Fibroblast of upper back skin (primary cell): ENCODE results near the gene NPPA.
"Not testable (repeated sequence)": the region's sequence is repeated elsewhere in the genome, so short reads cannot be mapped to it uniquely, and the experiment has no call there.

ENCODE experiments used
- DNase-seq: peaks from one replicate; pipeline ENCODE4 v3.0.0-alpha.2; 2013

NPPA gene

GRCh38 chr1:11847667-11848372, at the start of gene NPPA:
NPPA (minus strand) TSS chr1:11847783; CDS start chr1:11847684, 99 bp downstream.
- DNase-seq, result peak; percentile 20

- not testable (repeated sequence) for DNase-seq
Measured at GRCh38 chr1:11894501-11894900, 46.9 kb upstream of the NPPA start.

GRCh38 chr1:11893907-11894251, 46.3 kb upstream of the NPPA start:
- peak; percentile 20 for DNase-seq

- no peak for DNase-seq
Measured at GRCh38 chr1:11891433-11892186, 44.0 kb upstream of the NPPA start.

GRCh38 chr1:11888877-11889208, 41.3 kb upstream of the NPPA start:
- no peak for DNase-seq

GRCh38 chr1:11888206-11888876, 40.8 kb upstream of the NPPA start:
- DNase-seq, result no peak

- DNase-seq, result no peak
Measured at GRCh38 chr1:11887666-11888007, 40.1 kb upstream of the NPPA start.

- no peak for DNase-seq
Measured at GRCh38 chr1:11886986-11887665, 39.5 kb upstream of the NPPA start.

- DNase-seq, result no peak
Measured at GRCh38 chr1:11885916-11886315, 38.3 kb upstream of the NPPA start.

GRCh38 chr1:11882814-11883538, 35.4 kb upstream of the NPPA start:
- no peak for DNase-seq

GRCh38 chr1:11881749-11882441, 34.3 kb upstream of the NPPA start:
- DNase-seq, result no peak

GRCh38 chr1:11880911-11881748, 33.5 kb upstream of the NPPA start:
- no peak for DNase-seq

GRCh38 chr1:11880181-11880575, 32.6 kb upstream of the NPPA start:
- no peak for DNase-seq

GRCh38 chr1:11879311-11880180, 32.0 kb upstream of the NPPA start:
- DNase-seq, result no peak

- no peak for DNase-seq
Measured at GRCh38 chr1:11878891-11879190, 31.3 kb upstream of the NPPA start.

- DNase-seq, result no peak
Measured at GRCh38 chr1:11878081-11878890, 30.7 kb upstream of the NPPA start.

- DNase-seq, result no peak
Measured at GRCh38 chr1:11877074-11877473, 29.5 kb upstream of the NPPA start.

GRCh38 chr1:11875094-11875493, 27.5 kb upstream of the NPPA start:
- no peak for DNase-seq

GRCh38 chr1:11874624-11875023, 27.0 kb upstream of the NPPA start:
- no peak for DNase-seq

- no peak for DNase-seq
Measured at GRCh38 chr1:11874258-11874562, 26.6 kb upstream of the NPPA start.
